Parathyroid adenoma (tissue), 2 donors: ENCODE data around the gene SPG7.

Source experiments
- H2AFZ ChIP-seq: fragments of 300-600 bp; sonication (generic); one replicate; pipeline ENCODE4 v1.7.0; 2017; ENCODE audit warnings: antibody characterized with exemption, mild to moderate bottlenecking
- H3K27ac ChIP-seq: fragments of 300-600 bp; sonication (generic); one replicate; pipeline ENCODE4 v1.7.0; 2017
- H3K27me3 ChIP-seq: fragments of 300-600 bp; sonication (generic); one replicate; pipeline ENCODE4 v1.7.0; 2017; ENCODE audit warnings: low read length; ENCODE audit not compliant: control insufficient read depth, insufficient read depth
- H3K36me3 ChIP-seq: fragments of 300-600 bp; sonication (generic); one replicate; pipeline ENCODE4 v1.7.0; 2017; ENCODE audit warnings: low read length; ENCODE audit not compliant: control insufficient read depth, insufficient read depth
- H3K4me1 ChIP-seq: fragments of 300-600 bp; sonication (generic); one replicate; pipeline ENCODE4 v1.7.0; 2017; ENCODE audit warnings: control low read depth
- H3K4me2 ChIP-seq: fragments of 300-600 bp; sonication (generic); one replicate; pipeline ENCODE4 v1.7.0; 2017; ENCODE audit warnings: low read length
- H3K4me3 ChIP-seq: fragments of 300-600 bp; sonication (generic); one replicate; pipeline ENCODE4 v1.7.0; 2017; ENCODE audit warnings: low read depth, low read length
- H3K79me2 ChIP-seq: fragments of 300-600 bp; sonication (generic); one replicate; pipeline ENCODE4 v1.7.0; 2017; ENCODE audit warnings: control low read depth
- H3K9ac ChIP-seq: fragments of 300-600 bp; sonication (generic); one replicate; pipeline ENCODE4 v1.7.0; 2017; ENCODE audit warnings: mild to moderate bottlenecking
- H3K9me3 ChIP-seq: fragments of 300-600 bp; sonication (generic); one replicate; pipeline ENCODE4 v1.7.0; 2017; ENCODE audit warnings: low read length; ENCODE audit not compliant: control insufficient read depth
- TF ChIP-seq, protein P1 (sequence below): fragments of 300-600 bp; sonication (generic); IDR thresholded peaks from one replicate; pipeline ENCODE4 v1.7.0; 2017; ENCODE audit warnings: antibody characterized with exemption, mild to moderate bottlenecking
- donor health status: primary hyperparathyroidism.

SPG7 gene

DNA sequence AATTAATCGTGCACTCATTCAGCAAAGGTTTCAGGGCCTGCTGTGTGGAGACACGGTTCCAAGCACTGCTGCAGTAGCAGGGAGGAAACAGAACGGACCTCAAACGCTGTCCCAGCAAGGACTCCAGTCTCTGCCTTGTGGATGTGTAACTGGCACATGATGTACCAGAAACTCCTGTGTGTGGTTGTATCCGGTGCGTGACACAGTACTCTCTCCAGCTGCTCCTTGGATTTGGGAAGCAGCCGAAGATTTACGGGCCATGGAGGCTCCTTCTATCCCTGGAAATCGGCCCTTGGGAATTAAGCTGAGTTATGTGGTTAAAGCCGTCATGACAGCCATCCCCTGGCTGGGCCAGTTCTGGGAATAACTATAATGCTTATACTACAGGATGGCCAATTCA, 9.4 kb upstream of the SPG7 start:
- H3K36me3 ChIP-seq, result no peaks in the 10 kb centered on the region
- no peak overlapping the region for H3K9ac ChIP-seq
- H3K4me2 ChIP-seq, result no peak overlapping the region
- H2AFZ ChIP-seq, result no peak overlapping the region
- no peak overlapping the region for H3K27ac ChIP-seq
- TF ChIP-seq, protein P1, sequence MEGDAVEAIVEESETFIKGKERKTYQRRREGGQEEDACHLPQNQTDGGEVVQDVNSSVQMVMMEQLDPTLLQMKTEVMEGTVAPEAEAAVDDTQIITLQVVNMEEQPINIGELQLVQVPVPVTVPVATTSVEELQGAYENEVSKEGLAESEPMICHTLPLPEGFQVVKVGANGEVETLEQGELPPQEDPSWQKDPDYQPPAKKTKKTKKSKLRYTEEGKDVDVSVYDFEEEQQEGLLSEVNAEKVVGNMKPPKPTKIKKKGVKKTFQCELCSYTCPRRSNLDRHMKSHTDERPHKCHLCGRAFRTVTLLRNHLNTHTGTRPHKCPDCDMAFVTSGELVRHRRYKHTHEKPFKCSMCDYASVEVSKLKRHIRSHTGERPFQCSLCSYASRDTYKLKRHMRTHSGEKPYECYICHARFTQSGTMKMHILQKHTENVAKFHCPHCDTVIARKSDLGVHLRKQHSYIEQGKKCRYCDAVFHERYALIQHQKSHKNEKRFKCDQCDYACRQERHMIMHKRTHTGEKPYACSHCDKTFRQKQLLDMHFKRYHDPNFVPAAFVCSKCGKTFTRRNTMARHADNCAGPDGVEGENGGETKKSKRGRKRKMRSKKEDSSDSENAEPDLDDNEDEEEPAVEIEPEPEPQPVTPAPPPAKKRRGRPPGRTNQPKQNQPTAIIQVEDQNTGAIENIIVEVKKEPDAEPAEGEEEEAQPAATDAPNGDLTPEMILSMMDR, result no peak
- peaks cover 7% of the 10 kb centered on the region for H3K79me2 ChIP-seq
- H3K9me3 ChIP-seq, result no peaks in the 10 kb centered on the region
- H3K4me1 ChIP-seq, result peaks cover 4% of the 10 kb centered on the region
- no peak overlapping the region for H3K4me3 ChIP-seq
- H3K27me3 ChIP-seq, result no peaks in the 10 kb centered on the region

DNA sequence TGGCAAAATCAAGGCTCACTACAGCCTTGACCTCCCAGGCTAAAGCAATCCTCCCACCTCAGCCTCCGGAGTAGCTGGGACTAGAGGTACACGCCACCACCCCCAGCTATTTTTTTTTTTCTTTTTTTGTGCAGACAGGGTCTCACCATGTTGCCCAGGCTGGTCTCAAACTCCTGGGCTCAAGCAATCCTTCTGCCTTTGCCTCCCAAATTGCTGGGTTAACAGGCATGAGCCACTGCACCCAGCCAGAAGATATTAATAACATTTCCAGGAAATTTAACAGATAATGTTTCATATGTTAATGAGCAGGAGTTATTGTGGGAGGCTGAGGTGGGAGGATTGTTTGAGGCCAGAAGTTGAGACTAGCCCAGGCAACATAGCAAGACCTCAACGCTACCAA, 8.4 kb upstream of the SPG7 start:
- no peaks in the 10 kb centered on the region for H3K9me3 ChIP-seq
- peaks cover 4% of the 10 kb centered on the region for H3K4me1 ChIP-seq
- no peaks in the 10 kb centered on the region for H3K36me3 ChIP-seq
- H3K27me3 ChIP-seq, result no peaks in the 10 kb centered on the region
- TF ChIP-seq, protein P1, result no peak
- no peak overlapping the region for H2AFZ ChIP-seq
- peaks cover 7% of the 10 kb centered on the region for H3K79me2 ChIP-seq
- H3K4me3 ChIP-seq, result no peak overlapping the region
- H3K9ac ChIP-seq, result no peak overlapping the region
- no peak overlapping the region for H3K27ac ChIP-seq
- no peak overlapping the region for H3K4me2 ChIP-seq

DNA sequence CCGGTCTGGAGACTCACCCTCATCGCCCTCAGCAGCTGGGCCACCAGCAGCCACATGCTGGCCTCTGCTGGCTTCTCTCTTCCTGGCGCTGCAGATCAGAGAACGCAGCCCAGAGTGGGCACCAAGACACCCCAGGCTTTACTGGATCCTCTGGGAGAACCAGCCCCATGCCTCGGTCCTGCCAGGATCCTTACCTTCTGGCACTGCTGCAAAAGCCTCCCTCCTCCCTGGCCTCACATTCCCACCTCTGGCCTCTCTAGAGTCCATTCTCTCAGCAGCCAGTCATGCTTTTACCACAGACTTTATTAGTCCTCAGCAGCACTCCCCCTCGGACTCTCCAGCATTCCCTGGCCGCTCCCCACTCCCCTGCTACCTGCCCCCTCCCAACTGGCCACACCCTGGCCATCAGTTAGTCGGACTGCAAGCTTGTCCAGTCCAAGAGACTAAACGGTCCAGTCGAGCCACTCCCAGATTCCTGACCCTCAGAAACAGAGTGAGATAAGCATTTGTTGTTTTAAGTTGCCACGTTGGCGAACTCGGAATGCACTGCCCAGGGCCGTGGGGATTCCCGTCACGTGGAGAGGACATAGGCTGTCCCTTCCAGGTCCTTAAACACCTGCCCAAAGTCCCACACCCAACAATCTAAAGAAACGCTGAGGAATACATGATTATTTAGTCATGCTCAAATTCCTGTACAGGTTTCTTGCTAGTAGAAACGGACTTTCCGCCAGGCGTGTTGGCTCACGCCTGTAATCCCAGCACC, 5.9 kb upstream of the SPG7 start:
- H3K79me2 ChIP-seq, result peaks cover under 1% of the 10 kb centered on the region
- no peak overlapping the region for H3K27ac ChIP-seq
- no peak overlapping the region for H3K4me3 ChIP-seq
- peak overlapping the region; percentile 28 for H3K4me2 ChIP-seq
- TF ChIP-seq, protein P1, result no peak
- H3K36me3 ChIP-seq, result no peaks in the 10 kb centered on the region
- H3K4me1 ChIP-seq, result peaks cover 9% of the 10 kb centered on the region
- no peak overlapping the region for H3K9ac ChIP-seq
- no peaks in the 10 kb centered on the region for H3K9me3 ChIP-seq
- no peaks in the 10 kb centered on the region for H3K27me3 ChIP-seq
- peak overlapping the region; percentile 53 for H2AFZ ChIP-seq

DNA sequence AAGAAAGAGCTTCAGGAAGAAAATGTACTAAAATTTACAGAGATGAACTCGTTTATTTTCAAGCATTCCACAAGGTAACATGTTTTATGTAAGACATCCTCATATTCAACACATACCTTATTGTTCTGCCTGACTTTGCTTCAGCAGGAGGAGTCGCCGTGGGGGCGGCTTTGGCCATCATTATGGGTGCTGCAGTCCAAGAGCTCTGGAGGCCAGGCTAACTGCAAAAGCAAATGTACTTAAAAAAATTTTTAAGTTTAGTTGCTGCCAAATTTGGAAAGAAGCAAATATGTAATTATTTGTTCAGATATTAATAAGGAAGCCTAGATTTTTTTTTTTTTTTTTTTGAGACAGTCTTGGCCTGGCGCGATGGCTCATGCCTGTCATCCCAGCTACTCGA, 4.1 kb upstream of the SPG7 start:
- Histone ChIP-seq H3K9ac (no peak overlapping the region), H3K27ac (no peak overlapping the region), H3K4me2 (no peak overlapping the region), H3K79me2 (no peaks in the 10 kb centered on the region), H3K4me3 (no peak overlapping the region), H3K4me1 (peaks cover 10% of the 10 kb centered on the region), H3K9me3 (no peaks in the 10 kb centered on the region), H3K27me3 (no peaks in the 10 kb centered on the region), H3K36me3 (no peaks in the 10 kb centered on the region), H2AFZ (no peak overlapping the region)
- TF ChIP-seq, protein P1, result no peak
